ENCODE data around the gene GGT5.

GGT5 gene

DNA sequence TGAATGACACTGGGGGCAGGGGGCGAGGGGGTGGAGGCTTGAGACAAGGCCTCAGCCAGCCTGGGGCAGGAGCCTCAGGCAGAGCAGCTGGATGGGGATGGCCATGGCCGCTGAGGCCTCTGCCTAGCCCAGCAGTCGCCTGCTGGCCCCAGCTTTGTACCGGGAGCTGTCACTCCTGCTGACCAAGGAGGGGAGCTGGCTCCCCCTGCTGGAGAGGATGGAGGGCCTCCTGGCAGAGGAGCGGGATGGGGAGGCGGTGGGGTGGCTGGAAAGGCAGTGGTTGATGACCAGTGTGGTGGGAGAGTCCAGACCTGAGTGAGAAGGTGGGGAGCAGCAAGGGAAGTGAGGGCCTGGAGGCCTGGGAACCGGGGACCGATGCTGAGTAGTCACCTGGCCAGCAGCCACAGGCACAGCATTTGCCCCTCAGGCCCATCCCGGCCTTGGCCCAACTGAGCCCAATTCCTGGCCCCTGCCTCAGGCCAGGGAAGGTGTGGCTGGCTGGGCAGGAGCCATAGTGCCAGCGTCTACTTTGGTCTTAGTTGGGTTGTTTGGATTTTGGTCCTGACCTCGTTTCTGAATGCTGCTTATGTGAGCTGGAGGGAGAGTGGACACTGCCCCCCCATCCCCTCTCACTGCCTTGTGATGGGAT, 69.6 kb downstream of the GGT5 start:
- Histone ChIP-seq H3K4me1 (ENCODE audit: low read length) (no peaks in the 10 kb centered on the region), H2AFZ (ENCODE audit: low read length) (no peak overlapping the region), H3K4me2 (ENCODE audit: low read depth, low read length) (no peak overlapping the region), H3K4me3 (ENCODE audit: low read length) (no peak overlapping the region), H3K9ac (ENCODE audit: low read length) (no peak overlapping the region), H3K9me3 (replicated peaks; ENCODE audit: insufficient read depth, low read length) (no peaks in the 10 kb centered on the region), H3K9me2 (replicated peaks; ENCODE audit: insufficient read depth, low read length) (no peaks in the 10 kb centered on the region), H3K27me3 (replicated peaks; ENCODE audit: insufficient read depth, low read length) (no peaks in the 10 kb centered on the region), H3K36me3 (replicated peaks; ENCODE audit: insufficient read depth, low read length) (no peaks in the 10 kb centered on the region), H3K27ac (ENCODE audit: low read length) (no peak overlapping the region), H4K20me1 (ENCODE audit: insufficient read depth, low read length) (no peaks in the 10 kb centered on the region), H3K79me2 (ENCODE audit: low read length) (no peaks in the 10 kb centered on the region), H3F3A (ENCODE audit: insufficient read depth, low read length) (no peaks in the 10 kb centered on the region)
- no peak for TF ChIP-seq EZH2phosphoT487 (IDR thresholded peaks at IDR 0.05; ENCODE audit: low read length)
- TF ChIP-seq, protein P1, sequence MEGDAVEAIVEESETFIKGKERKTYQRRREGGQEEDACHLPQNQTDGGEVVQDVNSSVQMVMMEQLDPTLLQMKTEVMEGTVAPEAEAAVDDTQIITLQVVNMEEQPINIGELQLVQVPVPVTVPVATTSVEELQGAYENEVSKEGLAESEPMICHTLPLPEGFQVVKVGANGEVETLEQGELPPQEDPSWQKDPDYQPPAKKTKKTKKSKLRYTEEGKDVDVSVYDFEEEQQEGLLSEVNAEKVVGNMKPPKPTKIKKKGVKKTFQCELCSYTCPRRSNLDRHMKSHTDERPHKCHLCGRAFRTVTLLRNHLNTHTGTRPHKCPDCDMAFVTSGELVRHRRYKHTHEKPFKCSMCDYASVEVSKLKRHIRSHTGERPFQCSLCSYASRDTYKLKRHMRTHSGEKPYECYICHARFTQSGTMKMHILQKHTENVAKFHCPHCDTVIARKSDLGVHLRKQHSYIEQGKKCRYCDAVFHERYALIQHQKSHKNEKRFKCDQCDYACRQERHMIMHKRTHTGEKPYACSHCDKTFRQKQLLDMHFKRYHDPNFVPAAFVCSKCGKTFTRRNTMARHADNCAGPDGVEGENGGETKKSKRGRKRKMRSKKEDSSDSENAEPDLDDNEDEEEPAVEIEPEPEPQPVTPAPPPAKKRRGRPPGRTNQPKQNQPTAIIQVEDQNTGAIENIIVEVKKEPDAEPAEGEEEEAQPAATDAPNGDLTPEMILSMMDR (IDR thresholded peaks at IDR 0.05; ENCODE audit: low read length): peak; percentile 83
- peak; percentile 42 for DNase-seq

DNA sequence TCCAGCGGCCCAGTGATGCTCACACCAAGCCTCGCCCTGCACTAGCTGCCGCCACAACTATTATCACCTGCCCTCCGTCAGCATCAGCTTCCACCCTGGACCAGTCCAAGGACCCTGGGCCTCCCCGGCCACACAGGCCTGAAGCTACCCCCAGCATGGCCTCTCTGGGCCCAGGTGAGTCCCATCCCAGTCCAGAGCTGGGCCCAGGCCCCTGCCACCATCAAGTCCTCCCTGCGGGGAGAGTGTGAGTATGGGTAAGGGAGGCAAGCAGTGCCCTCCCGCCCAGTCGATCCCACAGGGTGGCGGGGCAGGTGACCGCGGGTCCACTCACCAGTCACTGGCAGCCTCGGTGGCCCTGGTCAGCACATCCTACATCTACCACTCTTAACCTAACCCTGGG, 73.1 kb downstream of the GGT5 start:
- Histone ChIP-seq H2AFZ (ENCODE audit: low read length) (no peak overlapping the region), H3K9me2 (replicated peaks; ENCODE audit: insufficient read depth, low read length) (no peaks in the 10 kb centered on the region), H3K79me2 (ENCODE audit: low read length) (no peaks in the 10 kb centered on the region), H3K4me2 (ENCODE audit: low read depth, low read length) (no peak overlapping the region), H3K4me1 (ENCODE audit: low read length) (no peaks in the 10 kb centered on the region), H3K27ac (ENCODE audit: low read length) (no peak overlapping the region), H3K9ac (ENCODE audit: low read length) (no peak overlapping the region), H4K20me1 (ENCODE audit: insufficient read depth, low read length) (no peaks in the 10 kb centered on the region), H3K36me3 (replicated peaks; ENCODE audit: insufficient read depth, low read length) (no peaks in the 10 kb centered on the region), H3K27me3 (replicated peaks; ENCODE audit: insufficient read depth, low read length) (no peaks in the 10 kb centered on the region), H3K4me3 (ENCODE audit: low read length) (no peak overlapping the region), H3F3A (ENCODE audit: insufficient read depth, low read length) (no peaks in the 10 kb centered on the region), H3K9me3 (replicated peaks; ENCODE audit: insufficient read depth, low read length) (no peaks in the 10 kb centered on the region)
- DNase-seq: no peak
- no peak for TF ChIP-seq EZH2phosphoT487 (IDR thresholded peaks at IDR 0.05; ENCODE audit: low read length)
- TF ChIP-seq EZH2 (optimal IDR thresholded peaks at IDR 0.05; ENCODE audit: low read depth, low read length): no peak
- TF ChIP-seq, protein P1 (IDR thresholded peaks at IDR 0.05; ENCODE audit: low read length): no peak

DNA sequence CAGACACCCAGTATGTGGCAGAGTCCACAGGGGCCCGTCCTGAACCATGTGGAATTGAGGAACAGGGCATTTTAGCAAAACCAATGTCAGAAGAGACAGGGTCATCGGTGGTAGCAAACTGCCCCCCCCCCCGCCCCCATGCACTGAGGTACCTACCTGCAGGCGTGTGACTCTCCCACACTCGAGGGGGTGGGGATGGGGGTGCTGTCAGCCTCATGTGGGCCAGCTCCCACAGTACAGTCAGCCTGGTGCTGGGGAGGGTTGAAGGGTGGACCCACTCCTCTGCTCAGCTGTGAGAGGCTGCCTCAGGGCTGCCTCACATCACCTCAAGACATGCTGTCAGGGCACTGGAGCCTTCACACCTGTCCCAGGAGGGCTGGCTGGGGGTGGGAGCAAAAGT, 74.2 kb downstream of the GGT5 start:
- no peaks in the 10 kb centered on the region for H3K9me3 ChIP-seq (replicated peaks; ENCODE audit: insufficient read depth, low read length)
- H3F3A ChIP-seq (ENCODE audit: insufficient read depth, low read length): no peaks in the 10 kb centered on the region
- no peak overlapping the region for H3K4me2 ChIP-seq (ENCODE audit: low read depth, low read length)
- no peaks in the 10 kb centered on the region for H3K4me1 ChIP-seq (ENCODE audit: low read length)
- H3K9ac ChIP-seq (ENCODE audit: low read length): no peak overlapping the region
- no peaks in the 10 kb centered on the region for H4K20me1 ChIP-seq (ENCODE audit: insufficient read depth, low read length)
- H2AFZ ChIP-seq (ENCODE audit: low read length): no peak overlapping the region
- no peaks in the 10 kb centered on the region for H3K9me2 ChIP-seq (replicated peaks; ENCODE audit: insufficient read depth, low read length)
- H3K36me3 ChIP-seq (replicated peaks; ENCODE audit: insufficient read depth, low read length): no peaks in the 10 kb centered on the region
- no peak for DNase-seq
- no peak overlapping the region for H3K27ac ChIP-seq (ENCODE audit: low read length)
- no peaks in the 10 kb centered on the region for H3K27me3 ChIP-seq (replicated peaks; ENCODE audit: insufficient read depth, low read length)
- TF ChIP-seq EZH2phosphoT487 (IDR thresholded peaks at IDR 0.05; ENCODE audit: low read length) (no peak), EZH2 (optimal IDR thresholded peaks at IDR 0.05; ENCODE audit: low read depth, low read length) (no peak)
- TF ChIP-seq, protein P1 (IDR thresholded peaks at IDR 0.05; ENCODE audit: low read length): no peak
- H3K79me2 ChIP-seq (ENCODE audit: low read length): no peaks in the 10 kb centered on the region
- no peak overlapping the region for H3K4me3 ChIP-seq (ENCODE audit: low read length)

Data from MM.1S (cell line).